Inferior parietal cortex (tissue), 1 donor: ENCODE results near the gene SFMBT2.

Source experiments
- DNase-seq: peaks from one replicate; pipeline ENCODE4 v3.0.0-alpha.2; 2016; ENCODE audit errors: extremely low spot score

Gene SFMBT2

GRCh38 chr10:7136016-7136415 lies 274.8 kb downstream of the SFMBT2 start:
- no peak for DNase-seq

GRCh38 chr10:7135188-7135587 lies 275.6 kb downstream of the SFMBT2 start:
- no peak for DNase-seq

GRCh38 chr10:7134448-7134847 lies 276.4 kb downstream of the SFMBT2 start:
- no peak for DNase-seq

GRCh38 chr10:7133958-7134357 lies 276.9 kb downstream of the SFMBT2 start:
- DNase-seq = no peak

GRCh38 chr10:7133278-7133677 lies 277.6 kb downstream of the SFMBT2 start:
- DNase-seq = no peak

- DNase-seq = no peak
Observed at GRCh38 chr10:7130191-7130911, 280.5 kb downstream of the SFMBT2 start.

- no peak for DNase-seq
Observed at GRCh38 chr10:7123774-7124173, 287.1 kb downstream of the SFMBT2 start.

GRCh38 chr10:7122561-7122960 lies 288.3 kb downstream of the SFMBT2 start:
- DNase-seq = no peak

- peak; percentile 66 for DNase-seq
Observed at GRCh38 chr10:7121154-7121797, 289.6 kb downstream of the SFMBT2 start.

GRCh38 chr10:7119325-7120015 lies 291.4 kb downstream of the SFMBT2 start:
- no peak for DNase-seq

GRCh38 chr10:7117806-7118674 lies 292.8 kb downstream of the SFMBT2 start:
- DNase-seq = peak; percentile 54

- no peak for DNase-seq
Observed at GRCh38 chr10:7117177-7117799, 293.5 kb downstream of the SFMBT2 start.

- no peak for DNase-seq
Observed at GRCh38 chr10:7111561-7111960, 299.3 kb downstream of the SFMBT2 start.

- no peak for DNase-seq
Observed at GRCh38 chr10:7111089-7111488, 299.7 kb downstream of the SFMBT2 start.
